Cardiac muscle cell (in vitro differentiated cells and primary cell): Measurements from ENCODE around the gene KIAA1586. TPM values are rescaled to one million over a fixed set of nuclear protein-coding genes. Genes with fewer than 3 reads are reported as not detected.

Experiments
- DNase-seq, 2 donors: peaks; one replicate each; pipeline versions ENCODE4 v3.0.0 to v3.0.0-alpha.2; 2010 to 2017; ENCODE audit warnings: low read depth in 1 of 2, low spot score in 1 of 2
- H3K27ac ChIP-seq: fragments of 200-600 bp; sonication (generic); 2 replicates; pipeline ENCODE4 v1.5.1; 2016
- H3K27me3 ChIP-seq: fragments of 200-600 bp; sonication (generic); 2 replicates; pipeline ENCODE4 v1.6.0; 2016; ENCODE audit warnings: control low read depth
- H3K36me3 ChIP-seq: fragments of 200-600 bp; sonication (generic); 2 replicates; pipeline ENCODE4 v1.5.1; 2016; ENCODE audit warnings: control low read depth
- H3K4me1 ChIP-seq: fragments of 200-600 bp; sonication (generic); 2 replicates; pipeline ENCODE4 v1.8.1; 2017; ENCODE audit warnings: low read depth, mild to moderate bottlenecking, mixed run types
- H3K4me3 ChIP-seq: fragments of 200-600 bp; sonication (generic); 2 replicates; pipeline ENCODE4 v1.5.1; 2016; ENCODE audit warnings: mild to moderate bottlenecking
- H3K9me3 ChIP-seq: fragments of 200-600 bp; sonication (generic); 2 replicates; pipeline ENCODE4 v1.5.1; 2017; ENCODE audit warnings: low read depth, mild to moderate bottlenecking, control low read depth
- polyA plus RNA-seq: library from polyadenylated mRNA; unstranded; fragments of >200 nt; fragmentation: Nextera tagmentation; extraction: Ambion mirVana; gene quantifications from 2 replicates; pipeline ENCODE4 v1.2.1, GENCODE V29; 2016
- total RNA-seq: library from RNA; depleted of rRNA; stranded (reverse); fragments of >200 nt; gene quantifications from 2 replicates; pipeline ENCODE4 v1.2.3, GENCODE V29; 2016
- TF ChIP-seq, protein P1 (sequence below): IDR thresholded peaks from 2 replicates; pipeline ENCODE4 v1.5.1; 2012; ENCODE audit warnings: low read depth, mild to moderate bottlenecking, low read length

The KIAA1586 gene
- total and polyA plus RNA-seq, 2 experiments from 2014 or later, result 15.9 to 16.6 TPM

DNA sequence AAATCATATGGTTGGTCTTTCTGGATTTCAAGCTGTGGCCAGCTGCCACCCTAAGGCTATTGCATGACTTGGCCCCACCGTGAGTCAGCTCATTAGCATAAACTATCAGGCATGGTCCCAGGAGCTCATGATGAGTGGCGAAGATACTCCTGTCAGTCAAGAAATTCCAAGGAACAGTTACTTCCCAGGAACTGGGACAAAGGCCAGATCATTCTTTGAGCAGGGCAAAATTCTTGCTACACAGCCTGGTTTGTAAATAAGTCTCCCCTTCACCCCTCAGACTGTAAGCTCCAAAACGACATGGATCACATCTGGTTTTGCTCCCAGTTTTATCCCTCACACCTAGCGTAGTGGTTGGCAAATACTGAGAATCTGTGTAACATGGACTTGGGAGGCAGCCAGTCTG, 33.0 kb upstream of the KIAA1586 start:
- H3K4me1 ChIP-seq, result no peaks in the 10 kb centered on the region
- H3K9me3 ChIP-seq, result no peaks in the 10 kb centered on the region
- H3K4me3 ChIP-seq, result no peak overlapping the region
- DNase-seq, result peak in 1 of 2 donors; percentile 71
- H3K27ac ChIP-seq, result no peak overlapping the region
- no peaks in the 10 kb centered on the region for H3K27me3 ChIP-seq
- TF ChIP-seq, protein P1, sequence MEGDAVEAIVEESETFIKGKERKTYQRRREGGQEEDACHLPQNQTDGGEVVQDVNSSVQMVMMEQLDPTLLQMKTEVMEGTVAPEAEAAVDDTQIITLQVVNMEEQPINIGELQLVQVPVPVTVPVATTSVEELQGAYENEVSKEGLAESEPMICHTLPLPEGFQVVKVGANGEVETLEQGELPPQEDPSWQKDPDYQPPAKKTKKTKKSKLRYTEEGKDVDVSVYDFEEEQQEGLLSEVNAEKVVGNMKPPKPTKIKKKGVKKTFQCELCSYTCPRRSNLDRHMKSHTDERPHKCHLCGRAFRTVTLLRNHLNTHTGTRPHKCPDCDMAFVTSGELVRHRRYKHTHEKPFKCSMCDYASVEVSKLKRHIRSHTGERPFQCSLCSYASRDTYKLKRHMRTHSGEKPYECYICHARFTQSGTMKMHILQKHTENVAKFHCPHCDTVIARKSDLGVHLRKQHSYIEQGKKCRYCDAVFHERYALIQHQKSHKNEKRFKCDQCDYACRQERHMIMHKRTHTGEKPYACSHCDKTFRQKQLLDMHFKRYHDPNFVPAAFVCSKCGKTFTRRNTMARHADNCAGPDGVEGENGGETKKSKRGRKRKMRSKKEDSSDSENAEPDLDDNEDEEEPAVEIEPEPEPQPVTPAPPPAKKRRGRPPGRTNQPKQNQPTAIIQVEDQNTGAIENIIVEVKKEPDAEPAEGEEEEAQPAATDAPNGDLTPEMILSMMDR, result no peak
- H3K36me3 ChIP-seq, result no peaks in the 10 kb centered on the region

DNA sequence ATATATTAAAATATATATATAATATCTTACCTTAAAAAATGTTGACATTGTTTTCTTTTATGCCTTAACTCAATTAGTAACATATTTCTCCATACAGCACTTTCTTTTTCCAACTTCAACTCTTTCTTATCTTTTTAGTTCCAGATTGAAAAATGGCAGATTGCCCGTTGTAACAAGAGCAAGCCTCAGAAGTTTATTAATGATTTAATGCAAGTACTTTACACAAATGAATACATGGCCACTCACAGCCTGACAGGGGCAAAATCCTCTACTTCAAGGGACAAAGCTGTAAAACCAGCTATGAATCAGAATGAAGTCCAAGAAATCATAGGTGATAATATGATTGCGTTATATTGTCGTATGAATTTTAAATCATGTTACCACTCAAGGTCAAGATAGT, 29.4 kb upstream of the KIAA1586 start:
- H3K4me1 ChIP-seq, result no peaks in the 10 kb centered on the region
- H3K4me3 ChIP-seq, result no peak overlapping the region
- TF ChIP-seq, protein P1, result no peak
- H3K9me3 ChIP-seq, result no peaks in the 10 kb centered on the region
- DNase-seq, result peak in 1 of 2 donors; percentile 33
- H3K27me3 ChIP-seq, result no peaks in the 10 kb centered on the region
- no peak overlapping the region for H3K27ac ChIP-seq
- H3K36me3 ChIP-seq, result no peaks in the 10 kb centered on the region

GRCh38 chr6:57017841-57018240, 28.7 kb upstream of the KIAA1586 start:
- TF ChIP-seq, protein P1, result no peak
- no peak for DNase-seq
- no peaks in the 10 kb centered on the region for H3K4me1 ChIP-seq

GRCh38 chr6:57019434-57019833, 27.1 kb upstream of the KIAA1586 start:
- TF ChIP-seq, protein P1, result no peak
- H3K4me3 ChIP-seq, result no peak overlapping the region
- H3K27ac ChIP-seq, result no peak overlapping the region
- H3K9me3 ChIP-seq, result no peaks in the 10 kb centered on the region
- H3K27me3 ChIP-seq, result no peaks in the 10 kb centered on the region
- H3K4me1 ChIP-seq, result no peaks in the 10 kb centered on the region
- no peak for DNase-seq
- no peaks in the 10 kb centered on the region for H3K36me3 ChIP-seq

More at GRCh38 chr6:57017841-57018240, 28.7 kb upstream of the KIAA1586 start:
- no peaks in the 10 kb centered on the region for H3K36me3 ChIP-seq
- H3K27me3 ChIP-seq, result no peaks in the 10 kb centered on the region
- no peaks in the 10 kb centered on the region for H3K9me3 ChIP-seq
- H3K27ac ChIP-seq, result no peak overlapping the region
- H3K4me3 ChIP-seq, result no peak overlapping the region

DNA sequence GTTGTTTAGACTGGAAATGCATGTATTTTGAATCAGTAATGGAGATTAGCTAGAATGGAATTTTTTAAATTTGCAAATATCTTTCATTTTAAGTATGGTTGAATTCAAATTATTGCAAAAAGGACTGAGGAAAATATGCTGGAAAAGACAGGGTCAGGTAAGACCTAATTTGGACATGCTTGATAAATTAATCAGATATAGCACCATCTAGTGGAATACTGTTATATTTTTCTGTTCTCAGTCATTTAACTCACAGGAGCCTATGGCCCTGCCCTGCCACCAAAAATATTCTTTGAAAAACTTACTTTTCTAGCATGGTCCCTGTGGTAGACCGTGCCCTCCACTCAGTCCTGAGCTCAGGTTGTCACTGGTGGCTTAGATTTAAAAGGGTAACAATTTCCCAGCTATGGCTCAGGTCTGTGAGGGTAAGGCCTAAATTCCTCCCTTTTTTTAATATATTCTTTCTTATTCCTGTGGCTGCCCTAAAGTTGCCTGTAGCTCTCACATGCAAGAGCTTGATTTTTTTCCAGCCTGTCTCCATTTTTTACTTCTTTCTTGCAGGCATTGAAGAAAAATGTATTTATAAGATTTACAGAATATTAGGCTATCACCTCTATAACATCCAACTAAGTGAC, 25.3 kb upstream of the KIAA1586 start:
- no peak overlapping the region for H3K4me3 ChIP-seq
- TF ChIP-seq, protein P1, result peak; percentile 38
- DNase-seq, result peak; percentile 46 to 69
- H3K27me3 ChIP-seq, result no peaks in the 10 kb centered on the region
- H3K9me3 ChIP-seq, result no peaks in the 10 kb centered on the region
- H3K27ac ChIP-seq, result no peak overlapping the region
- no peaks in the 10 kb centered on the region for H3K4me1 ChIP-seq
- H3K36me3 ChIP-seq, result no peaks in the 10 kb centered on the region

- no peaks in the 10 kb centered on the region for H3K9me3 ChIP-seq
- H3K4me1 ChIP-seq, result no peaks in the 10 kb centered on the region
- TF ChIP-seq, protein P1, result no peak
- H3K27ac ChIP-seq, result no peak overlapping the region
- H3K4me3 ChIP-seq, result no peak overlapping the region
- no peaks in the 10 kb centered on the region for H3K36me3 ChIP-seq
- DNase-seq, result no peak
- H3K27me3 ChIP-seq, result no peaks in the 10 kb centered on the region
These were observed 22.2 kb upstream of the KIAA1586 start for GRCh38 chr6:57024321-57024720.
